Stimulated activated CD8-positive, alpha-beta memory T cell treated with anti-CD3 and anti-CD28 coated beads, Interleukin-7, amount 100 ng/mL, for 24 hours (primary cell): Measurements from ENCODE around the gene ZNF776.
A peak's percentile ranks its signal among the peaks of the same experiment; 100 is the strongest.
"Not testable (repeated sequence)": the region's sequence is repeated elsewhere in the genome, so short reads cannot be mapped to it uniquely, and the experiment has no call there.

Experiments used
- DNase-seq: peaks from one replicate; pipeline ENCODE4 v3.0.0-alpha.2; 2020; ENCODE audit warnings: low read depth

Gene ZNF776

GRCh38 chr19:57746580-57747471 is at the start of gene ZNF776:
Gene ZNF776, plus strand, starts transcription at chr19:57746815. Its CDS starts 244 bp downstream, at chr19:57747059.
- peak; percentile 65 for DNase-seq

GRCh38 chr19:57701625-57702024 is 45.0 kb upstream of the ZNF776 start:
- DNase-seq = no peak

- DNase-seq = no peak
These were observed 40.3 kb upstream of the ZNF776 start for GRCh38 chr19:57706346-57706745.

- DNase-seq = no peak
These were observed 37.8 kb upstream of the ZNF776 start, which contains the start of gene ZNF154 for GRCh38 chr19:57708641-57709361. Gene ZNF154, minus strand, starts transcription at chr19:57709204. Its CDS starts 233 bp downstream, at chr19:57708971.

GRCh38 chr19:57709616-57710015 is 37.0 kb upstream of the ZNF776 start:
- DNase-seq = no peak

- no peak for DNase-seq
These were observed 34.4 kb upstream of the ZNF776 start for GRCh38 chr19:57712222-57712621.

- DNase-seq = no peak
These were observed 27.2 kb upstream of the ZNF776 start for GRCh38 chr19:57719424-57719823.

GRCh38 chr19:57719901-57720519 is 26.6 kb upstream of the ZNF776 start:
- no peak for DNase-seq

GRCh38 chr19:57720878-57721277 is 25.7 kb upstream of the ZNF776 start:
- no peak for DNase-seq

- not testable (repeated sequence) for DNase-seq
These were observed 8.3 kb upstream of the ZNF776 start for GRCh38 chr19:57738320-57738719.

GRCh38 chr19:57738770-57739169 is 7.8 kb upstream of the ZNF776 start:
- DNase-seq = not testable (repeated sequence)

GRCh38 chr19:57747472-57747807 is 825 bp downstream of the ZNF776 start:
- DNase-seq = no peak

GRCh38 chr19:57748029-57748428 is 1.4 kb downstream of the ZNF776 start:
- DNase-seq = no peak

GRCh38 chr19:57754091-57754673 is 7.6 kb downstream of the ZNF776 start:
- DNase-seq = no peak

GRCh38 chr19:57755031-57755430 is 8.4 kb downstream of the ZNF776 start:
- no peak for DNase-seq

GRCh38 chr19:57757941-57758340 is 11.3 kb downstream of the ZNF776 start:
- DNase-seq = no peak

GRCh38 chr19:57759096-57759495 is 12.5 kb downstream of the ZNF776 start:
- DNase-seq = no peak

- DNase-seq = peak; percentile 77
These were observed 22.9 kb downstream of the ZNF776 start, which contains the start of gene ZNF586 for GRCh38 chr19:57769345-57770131. Gene ZNF586, plus strand, starts transcription at chr19:57769676. Its CDS starts 167 bp downstream, at chr19:57769843.

- DNase-seq = no peak
These were observed 24.8 kb downstream of the ZNF776 start for GRCh38 chr19:57771417-57771816.

- no peak for DNase-seq
These were observed 26.9 kb downstream of the ZNF776 start for GRCh38 chr19:57773488-57773887.

GRCh38 chr19:57776764-57777296 is 30.2 kb downstream of the ZNF776 start:
- DNase-seq = no peak
